Ovary (tissue), 9 donors: ENCODE data around the gene TP63. TPM values are rescaled to one million over a fixed set of nuclear protein-coding genes. Genes with fewer than 3 reads are reported as not detected.

Experiments
- DNase-seq, 5 donors: peaks; one replicate each; pipeline ENCODE4 v3.0.0-alpha.2; 2019 to 2020
- H3K27ac ChIP-seq, 2 donors: fragments of 200-600 bp; one replicate each; pipeline versions ENCODE4 v1.5.1 to v1.8.0; 2019 to 2022
- H3K27me3 ChIP-seq: fragments of 200-600 bp; one replicate; pipeline ENCODE4 v1.8.0; 2022
- H3K36me3 ChIP-seq: fragments of 200-600 bp; sonication (generic); one replicate; pipeline ENCODE4 v1.5.1; 2019
- H3K4me1 ChIP-seq: one replicate; pipeline ENCODE4 v1.8.1; 2013; ENCODE audit warnings: mild to moderate bottlenecking, moderate library complexity; ENCODE audit not compliant: insufficient read depth
- H3K4me3 ChIP-seq: fragments of 200-600 bp; sonication (generic); one replicate; pipeline ENCODE4 v1.5.1; 2017
- H3K9me3 ChIP-seq, 2 donors: fragments of 200-600 bp in 1 of 2; sonication (generic) in 1 of 2; one replicate each; pipeline versions ENCODE4 v1.5.1 to v1.8.1; 2013 to 2019; ENCODE audit warnings: mild to moderate bottlenecking in 1 of 2, moderate library complexity in 1 of 2
- CTCF ChIP-seq, 3 donors: fragments of 450-650 bp in 2 of 3; fragments of 200-600 bp in 1 of 3; IDR thresholded peaks; one replicate each; pipeline versions ENCODE4 v1.5.1 to v1.8.0; 2016 to 2022; ENCODE audit warnings: antibody characterized with exemption in 3 of 3, mild to moderate bottlenecking in 1 of 3
- EP300 ChIP-seq: sonication (generic); formaldehyde crosslinking; IDR thresholded peaks from one replicate; pipeline ENCODE4 v1.6.1; 2017; ENCODE audit warnings: antibody characterized with exemption
- POLR2A ChIP-seq: fragments of 450-650 bp; IDR thresholded peaks from one replicate; pipeline ENCODE4 v1.6.1; 2017; ENCODE audit warnings: antibody characterized with exemption, mild to moderate bottlenecking, moderate library complexity
- WGBS, 3 donors: extraction: QIAGEN DNeasy Blood & Tissue Kit in 1 of 3; methylation state at CpG; one replicate each; pipeline versions ENCODE4 v1.1.5 to v1.1.7; 2013 to 2017; 5-methylcytosine and 5-hydroxymethylcytosine counted together
- intact Hi-C, 4 donors: fragments of 100-400 bp; cut with DNase I; formaldehyde crosslinking; loops; one replicate each; pipeline versions ENCODE4 v1.11.0 to v1.15.1; 2022 to 2023
- polyA plus RNA-seq, 2 donors: library from polyadenylated mRNA; stranded (reverse); fragments of 200-250 nt in 1 of 2; fragments of 350-450 nt in 1 of 2; fragmentation: Illumina TruSeq in 1 of 2; extraction: RNeasy Lipid Tissue Mini Kit (QIAGEN cat#74804) in 1 of 2; gene quantifications; one replicate each; pipeline ENCODE4 v1.2.3, GENCODE V29; 2013 to 2014
- total RNA-seq, 7 donors: library from RNA; depleted of rRNA in 2 of 7; stranded (reverse); fragments of >200 nt in 2 of 7; fragmentation: NEBNext Ultra II Directional in 3 of 7; extraction: Animal tissue kit (Norgen Biotek cat#: 25700) in 3 of 7; gene quantifications; one replicate each; pipeline versions ENCODE4 v1.1.0 to v1.2.4, GENCODE V29; 2016 to 2023
- donor health status: DM: no; HTN: no; CAD: no; lungs with moderate emphysema.
- donor health status: DM: no; HTN: no; CAD: no.
- donor health status: Bipolar disorder and iron deficiency.
- donor health status: DM: yes; HTN: yes; CAD: no.
- donor health status: DM: no; HTN: no; CAD: no.
- donor health status: DM: yes; HTN: yes; CAD: no.

TP63 gene
- total and polyA plus RNA-seq, 9 donors: 0.15 to 0.79 (median 0.22) TPM; not detected in 1

GRCh38 chr3:189631409-189631808 lies 220 bp downstream of the TP63 start:
- no peaks in the 10 kb centered on the region for H3K9me3 ChIP-seq
- DNase-seq: no peak
- WGBS, 3 donors: 76 to 89% (median 80%) methylated on average over 6 of the region's 6 CpGs
- no peak overlapping the region for H3K4me3 ChIP-seq
- no peak overlapping the region for H3K27ac ChIP-seq
- TF ChIP-seq EP300 (no peak), POLR2A (no peak), CTCF (IDR thresholded peaks at IDR 0.05) (no peak)
- no peaks in the 10 kb centered on the region for H3K4me1 ChIP-seq
- intact Hi-C loops: no loop called here
- no peaks in the 10 kb centered on the region for H3K36me3 ChIP-seq
- H3K27me3 ChIP-seq: no peaks in the 10 kb centered on the region

GRCh38 chr3:189632242-189632641 lies 1.1 kb downstream of the TP63 start:
- H3K4me1 ChIP-seq: no peaks in the 10 kb centered on the region
- DNase-seq: no peak
- no peaks in the 10 kb centered on the region for H3K36me3 ChIP-seq
- WGBS, 3 donors: 67 to 79% (median 69%) methylated on average over 5 of the region's 5 CpGs
- H3K27me3 ChIP-seq: no peaks in the 10 kb centered on the region
- intact Hi-C loops: no loop called here
- no peak overlapping the region for H3K4me3 ChIP-seq
- no peak overlapping the region for H3K27ac ChIP-seq
- no peaks in the 10 kb centered on the region for H3K9me3 ChIP-seq
- no peak for TF ChIP-seq CTCF (IDR thresholded peaks at IDR 0.05)
- TF ChIP-seq EP300: no peak
- TF ChIP-seq POLR2A: no peak

GRCh38 chr3:189635339-189635738 lies 4.2 kb downstream of the TP63 start:
- WGBS, 3 donors: 68 to 83% (median 76%) methylated on average over 3 of the region's 3 CpGs

GRCh38 chr3:189636048-189636447 lies 4.9 kb downstream of the TP63 start:
- intact Hi-C loops: no loop called here
- no peaks in the 10 kb centered on the region for H3K36me3 ChIP-seq
- H3K9me3 ChIP-seq: no peaks in the 10 kb centered on the region
- no peak overlapping the region for H3K4me3 ChIP-seq
- DNase-seq: no peak
- H3K27me3 ChIP-seq: no peaks in the 10 kb centered on the region
- H3K4me1 ChIP-seq: no peaks in the 10 kb centered on the region
- WGBS, 3 donors: 82 to 98% (median 95%) methylated on average over 5 of the region's 5 CpGs
- no peak for TF ChIP-seq EP300
- no peak for TF ChIP-seq CTCF (IDR thresholded peaks at IDR 0.05)
- no peak for TF ChIP-seq POLR2A
- H3K27ac ChIP-seq: no peak overlapping the region

More at GRCh38 chr3:189635339-189635738, 4.2 kb downstream of the TP63 start:
- H3K27ac ChIP-seq: no peak overlapping the region
- intact Hi-C loops: no loop called here
- no peak overlapping the region for H3K4me3 ChIP-seq
- DNase-seq: no peak
- no peaks in the 10 kb centered on the region for H3K27me3 ChIP-seq
- no peaks in the 10 kb centered on the region for H3K36me3 ChIP-seq
- no peaks in the 10 kb centered on the region for H3K4me1 ChIP-seq
- TF ChIP-seq CTCF (IDR thresholded peaks at IDR 0.05) (no peak), EP300 (no peak), POLR2A (no peak)
- H3K9me3 ChIP-seq: no peaks in the 10 kb centered on the region

- Histone ChIP-seq H3K36me3 (no peaks in the 10 kb centered on the region), H3K4me1 (no peaks in the 10 kb centered on the region), H3K27me3 (no peaks in the 10 kb centered on the region), H3K9me3 (no peaks in the 10 kb centered on the region), H3K4me3 (no peak overlapping the region), H3K27ac (no peak overlapping the region)
- no peak for DNase-seq
- intact Hi-C loops: no loop called here
- 87 to 91% (median 87%) methylated on average over 4 of the region's 4 CpGs for WGBS, 3 donors
- TF ChIP-seq POLR2A (no peak), CTCF (IDR thresholded peaks at IDR 0.05) (no peak), EP300 (no peak)
Observed at GRCh38 chr3:189637750-189638149, 6.6 kb downstream of the TP63 start.
